ENCODE measurements around the gene NCAPH2. TPM values are rescaled to one million over a fixed set of nuclear protein-coding genes. Genes with fewer than 3 reads are reported as not detected.

Gene NCAPH2
- total and polyA plus RNA-seq, 2 of the 13 experiments (the other 11 are each of a cell fraction or from before 2014, with no cell fraction given): 28.1 to 64.4 TPM

- TF ChIP-seq ZHX1 (CRISPR knock-in tag; IDR thresholded peaks at IDR 0.05; ENCODE audit: low read depth): 0 out of 2 replicates have a peak, but pooled peaks have one; percentile 37
- TF ChIP-seq ZMYM4 (CRISPR knock-in tag; IDR thresholded peaks at IDR 0.05): peak; percentile 63
- peak in 1 of 2 experiments; percentile 47; a peak in 2 of 4 replicates for TF ChIP-seq POLR2A (IDR thresholded peaks at IDR 0.05; ENCODE audit: insufficient read depth in 1 of 2, low read depth in 2 of 2, low read length in 2 of 2)
- TF ChIP-seq ZNF724P (CRISPR knock-in tag; IDR thresholded peaks at IDR 0.05; ENCODE audit: borderline replicate concordance): 0 out of 2 replicates have a peak, but pooled peaks have one; percentile 6
- TF ChIP-seq TFAP4 (IDR thresholded peaks at IDR 0.05; ENCODE audit: borderline replicate concordance, low read depth): peak; percentile 15; the same call in 1 of the 2 replicates
- peak; percentile 71 for TF ChIP-seq SPEN (CRISPR knock-in tag; IDR thresholded peaks at IDR 0.05; ENCODE audit: low read depth)
- TF ChIP-seq HBP1 (CRISPR knock-in tag; IDR thresholded peaks at IDR 0.05; ENCODE audit: low read depth): peak; percentile 46; the same call in 1 of the 2 replicates
- peak; percentile 42; the same call in 1 of the 2 replicates for TF ChIP-seq MEIS1 (CRISPR knock-in tag; IDR thresholded peaks at IDR 0.05; ENCODE audit: borderline replicate concordance)
- TF ChIP-seq ZBTB49 (CRISPR knock-in tag; IDR thresholded peaks at IDR 0.05; ENCODE audit: borderline replicate concordance): no peak
- no peak for TF ChIP-seq TERF1 (CRISPR knock-in tag; IDR thresholded peaks at IDR 0.05)
- TF ChIP-seq RAD21 (CRISPR knock-in tag; IDR thresholded peaks at IDR 0.05): peak; percentile 46; the same call in 1 of the 2 replicates
- peak; percentile 37; the same call in 1 of the 2 replicates for TF ChIP-seq NR0B2 (CRISPR knock-in tag; IDR thresholded peaks at IDR 0.05)
- no peak for TF ChIP-seq CENPX (CRISPR knock-in tag; IDR thresholded peaks at IDR 0.05)
- peak; percentile 52 for TF ChIP-seq NCOA1 (CRISPR knock-in tag; IDR thresholded peaks at IDR 0.05)
- TF ChIP-seq PBX2 (CRISPR knock-in tag; IDR thresholded peaks at IDR 0.05): no peak
- 0 out of 2 replicates have a peak, but pooled peaks have one; percentile 9 for TF ChIP-seq ZNF101 (CRISPR knock-in tag; IDR thresholded peaks at IDR 0.05; ENCODE audit: borderline replicate concordance, low read depth)
Observed at GRCh38 chr22:50525104-50525857, 17.3 kb downstream of the NCAPH2 start, which contains the start of gene SCO2 (continued).

Measured in HepG2 (cell line).